Measurements from ENCODE around the gene BMP10. TPM values are rescaled to one million over a fixed set of nuclear protein-coding genes. Genes with fewer than 3 reads are reported as not detected.
A peak's percentile ranks its signal among the peaks of the same experiment; 100 is the strongest.
"Not testable (repeated sequence)": the region's sequence is repeated elsewhere in the genome, so short reads cannot be mapped to it uniquely, and the experiment has no call there.

Gene BMP10
- total RNA-seq, 1 experiment from 2014 or later = not detected

GRCh38 chr2:68895981-68896380 is 24.8 kb upstream of the BMP10 start:
- DNase-seq (ENCODE audit: low read depth) = not testable (repeated sequence)

- peak; percentile 37 for DNase-seq (ENCODE audit: low read depth)
Measured at GRCh38 chr2:68889500-68889899, 18.3 kb upstream of the BMP10 start.

GRCh38 chr2:68889021-68889420 is 17.8 kb upstream of the BMP10 start:
- no peak for DNase-seq (ENCODE audit: low read depth)

- DNase-seq (ENCODE audit: low read depth) = no peak
Measured at GRCh38 chr2:68888038-68888704, 17.0 kb upstream of the BMP10 start.

- no peak for DNase-seq (ENCODE audit: low read depth)
Measured at GRCh38 chr2:68885811-68886075, 14.5 kb upstream of the BMP10 start.

GRCh38 chr2:68885074-68885810 is 14.0 kb upstream of the BMP10 start:
- no peak for DNase-seq (ENCODE audit: low read depth)

- DNase-seq (ENCODE audit: low read depth) = no peak
Measured at GRCh38 chr2:68880213-68880612, 9.0 kb upstream of the BMP10 start.

GRCh38 chr2:68879296-68879695 is 8.1 kb upstream of the BMP10 start:
- no peak for DNase-seq (ENCODE audit: low read depth)

- DNase-seq (ENCODE audit: low read depth) = no peak
Measured at GRCh38 chr2:68878753-68879152, 7.6 kb upstream of the BMP10 start.

GRCh38 chr2:68878071-68878711 is 7.0 kb upstream of the BMP10 start:
- no peak for DNase-seq (ENCODE audit: low read depth)

- DNase-seq (ENCODE audit: low read depth) = no peak
Measured at GRCh38 chr2:68877079-68877772, 6.0 kb upstream of the BMP10 start.

- peak; percentile 8 for DNase-seq (ENCODE audit: low read depth)
Measured at GRCh38 chr2:68870215-68870614, 982 bp downstream of the BMP10 start.

GRCh38 chr2:68865108-68865507 is 6.1 kb downstream of the BMP10 start:
- DNase-seq (ENCODE audit: low read depth) = no peak

GRCh38 chr2:68863996-68864395 is 7.2 kb downstream of the BMP10 start:
- no peak for DNase-seq (ENCODE audit: low read depth)

GRCh38 chr2:68862889-68863288 is 8.3 kb downstream of the BMP10 start:
- no peak for DNase-seq (ENCODE audit: low read depth)

- no peak for DNase-seq (ENCODE audit: low read depth)
Measured at GRCh38 chr2:68861330-68861729, 9.9 kb downstream of the BMP10 start.

GRCh38 chr2:68860111-68860510 is 11.1 kb downstream of the BMP10 start:
- no peak for DNase-seq (ENCODE audit: low read depth)

GRCh38 chr2:68857855-68858456 is 13.2 kb downstream of the BMP10 start:
- no peak for DNase-seq (ENCODE audit: low read depth)

- no peak for DNase-seq (ENCODE audit: low read depth)
Measured at GRCh38 chr2:68857202-68857845, 13.9 kb downstream of the BMP10 start.

GRCh38 chr2:68855550-68855949 is 15.6 kb downstream of the BMP10 start:
- no peak for DNase-seq (ENCODE audit: low read depth)

GRCh38 chr2:68854476-68854875 is 16.7 kb downstream of the BMP10 start:
- no peak for DNase-seq (ENCODE audit: low read depth)

GRCh38 chr2:68853915-68854314 is 17.3 kb downstream of the BMP10 start:
- DNase-seq (ENCODE audit: low read depth) = no peak
